ENCODE measurements around the gene RUNX1.

The RUNX1 gene

GRCh38 chr21:35023396-35024070 lies 25.6 kb downstream of the RUNX1 start:
- DNase-seq (no peak), ATAC-seq (no peak)
- H3K27me3 Mint-ChIP-seq, result no peaks in the 10 kb centered on the region
- H3K9me3 Mint-ChIP-seq, result no peaks in the 10 kb centered on the region
- H3K4me1 Mint-ChIP-seq, result peaks cover 90% of the 10 kb centered on the region
- H3K27ac Mint-ChIP-seq, result no peak overlapping the region
- H3K4me3 Mint-ChIP-seq, result no peak overlapping the region
- peaks cover 8% of the 10 kb centered on the region for H3K36me3 Mint-ChIP-seq (ENCODE audit: low read depth)

- H3K36me3 Mint-ChIP-seq (ENCODE audit: low read depth), result peaks cover 8% of the 10 kb centered on the region
- H3K9me3 Mint-ChIP-seq, result no peaks in the 10 kb centered on the region
- ATAC-seq (no peak), DNase-seq (no peak)
- peaks cover 89% of the 10 kb centered on the region for H3K4me1 Mint-ChIP-seq
- no peaks in the 10 kb centered on the region for H3K27me3 Mint-ChIP-seq
- peak overlapping the region; percentile 83 for H3K27ac Mint-ChIP-seq
- H3K4me3 Mint-ChIP-seq, result no peak overlapping the region
These were observed 27.6 kb downstream of the RUNX1 start for GRCh38 chr21:35021546-35021945.

GRCh38 chr21:35020902-35021301 lies 28.2 kb downstream of the RUNX1 start:
- DNase-seq, result no peak
- Mint-ChIP-seq H3K27ac (peak overlapping the region; percentile 83), H3K27me3 (no peaks in the 10 kb centered on the region), H3K36me3 (ENCODE audit: low read depth) (peaks cover 8% of the 10 kb centered on the region), H3K4me3 (no peak overlapping the region), H3K9me3 (no peaks in the 10 kb centered on the region), H3K4me1 (peaks cover 90% of the 10 kb centered on the region)
- ATAC-seq, result peak; percentile 47

GRCh38 chr21:35020436-35020835 lies 28.7 kb downstream of the RUNX1 start:
- H3K27ac Mint-ChIP-seq, result peak overlapping the region; percentile 83
- ATAC-seq, result peak; percentile 63
- H3K36me3 Mint-ChIP-seq (ENCODE audit: low read depth), result peaks cover 9% of the 10 kb centered on the region
- H3K4me3 Mint-ChIP-seq, result no peak overlapping the region
- no peaks in the 10 kb centered on the region for H3K9me3 Mint-ChIP-seq
- peaks cover 90% of the 10 kb centered on the region for H3K4me1 Mint-ChIP-seq
- DNase-seq, result no peak
- no peaks in the 10 kb centered on the region for H3K27me3 Mint-ChIP-seq

GRCh38 chr21:35019631-35020032 lies 29.5 kb downstream of the RUNX1 start:
- no peak overlapping the region for H3K27ac Mint-ChIP-seq
- no peaks in the 10 kb centered on the region for H3K27me3 Mint-ChIP-seq
- peaks cover 9% of the 10 kb centered on the region for H3K36me3 Mint-ChIP-seq (ENCODE audit: low read depth)
- H3K9me3 Mint-ChIP-seq, result no peaks in the 10 kb centered on the region
- H3K4me3 Mint-ChIP-seq, result no peak overlapping the region
- ATAC-seq (no peak), DNase-seq (no peak)
- peaks cover 90% of the 10 kb centered on the region for H3K4me1 Mint-ChIP-seq

DNA sequence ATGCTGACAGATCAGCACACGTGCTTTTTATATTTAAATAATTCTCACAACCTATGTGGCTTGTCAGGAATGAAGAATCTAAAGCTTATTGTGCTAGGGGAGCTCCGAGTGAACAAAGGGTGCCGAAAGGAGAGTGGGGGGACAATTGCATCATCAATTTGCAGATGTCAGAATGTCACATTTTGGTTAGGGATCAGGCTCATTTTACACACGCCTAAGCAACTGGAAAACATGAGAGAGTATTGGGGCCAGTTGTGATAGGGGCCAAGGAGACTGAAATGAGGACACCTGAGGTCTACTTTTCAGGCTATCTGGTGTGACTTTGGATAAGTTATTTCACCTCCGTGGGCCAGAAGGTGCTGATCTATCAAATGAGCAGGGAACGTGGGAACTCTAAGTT lies 31.8 kb downstream of the RUNX1 start:
- peaks cover 90% of the 10 kb centered on the region for H3K4me1 Mint-ChIP-seq
- H3K4me3 Mint-ChIP-seq, result no peak overlapping the region
- no peaks in the 10 kb centered on the region for H3K27me3 Mint-ChIP-seq
- no peaks in the 10 kb centered on the region for H3K9me3 Mint-ChIP-seq
- peaks cover 6% of the 10 kb centered on the region for H3K36me3 Mint-ChIP-seq (ENCODE audit: low read depth)
- ATAC-seq (peak; percentile 13), DNase-seq (no peak)
- H3K27ac Mint-ChIP-seq, result peak overlapping the region; percentile 23

GRCh38 chr21:35016517-35017188 lies 32.4 kb downstream of the RUNX1 start:
- peak overlapping the region; percentile 23 for H3K27ac Mint-ChIP-seq
- H3K36me3 Mint-ChIP-seq (ENCODE audit: low read depth), result peaks cover 6% of the 10 kb centered on the region
- no peaks in the 10 kb centered on the region for H3K27me3 Mint-ChIP-seq
- peaks cover 90% of the 10 kb centered on the region for H3K4me1 Mint-ChIP-seq
- no peaks in the 10 kb centered on the region for H3K9me3 Mint-ChIP-seq
- ATAC-seq (no peak), DNase-seq (no peak)
- no peak overlapping the region for H3K4me3 Mint-ChIP-seq

DNA sequence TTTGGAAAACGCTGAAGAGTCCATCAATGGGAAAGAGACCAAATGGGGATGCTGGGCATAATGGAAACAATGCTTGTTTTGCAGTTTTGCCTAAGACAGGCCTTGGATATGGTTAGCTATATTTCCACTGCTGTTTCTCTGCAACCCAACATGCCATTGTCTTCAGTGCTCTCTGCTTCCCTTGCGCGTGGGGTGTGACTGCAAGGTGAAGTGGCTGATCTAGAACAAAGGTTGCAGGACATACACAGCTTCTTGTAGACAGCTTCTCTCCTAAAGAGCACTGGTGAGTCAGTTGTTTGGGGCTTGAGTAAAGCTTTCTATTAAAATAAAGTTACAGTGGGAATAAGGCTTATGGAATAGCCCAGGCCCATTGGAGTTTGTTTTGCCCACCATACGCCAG lies 33.0 kb downstream of the RUNX1 start:
- Mint-ChIP-seq H3K36me3 (ENCODE audit: low read depth) (peaks cover 6% of the 10 kb centered on the region), H3K27ac (peak overlapping the region; percentile 84), H3K4me3 (no peak overlapping the region), H3K4me1 (peaks cover 90% of the 10 kb centered on the region), H3K27me3 (no peaks in the 10 kb centered on the region), H3K9me3 (no peaks in the 10 kb centered on the region)
- ATAC-seq, result no peak
- DNase-seq, result no peak

- H3K27me3 Mint-ChIP-seq, result no peaks in the 10 kb centered on the region
- peak overlapping the region; percentile 84 for H3K27ac Mint-ChIP-seq
- H3K4me1 Mint-ChIP-seq, result peaks cover 90% of the 10 kb centered on the region
- H3K4me3 Mint-ChIP-seq, result no peak overlapping the region
- DNase-seq, result no peak
- peaks cover 6% of the 10 kb centered on the region for H3K36me3 Mint-ChIP-seq (ENCODE audit: low read depth)
- H3K9me3 Mint-ChIP-seq, result no peaks in the 10 kb centered on the region
- peak; percentile 89 for ATAC-seq
These were observed 33.6 kb downstream of the RUNX1 start for GRCh38 chr21:35015435-35016024.

DNA sequence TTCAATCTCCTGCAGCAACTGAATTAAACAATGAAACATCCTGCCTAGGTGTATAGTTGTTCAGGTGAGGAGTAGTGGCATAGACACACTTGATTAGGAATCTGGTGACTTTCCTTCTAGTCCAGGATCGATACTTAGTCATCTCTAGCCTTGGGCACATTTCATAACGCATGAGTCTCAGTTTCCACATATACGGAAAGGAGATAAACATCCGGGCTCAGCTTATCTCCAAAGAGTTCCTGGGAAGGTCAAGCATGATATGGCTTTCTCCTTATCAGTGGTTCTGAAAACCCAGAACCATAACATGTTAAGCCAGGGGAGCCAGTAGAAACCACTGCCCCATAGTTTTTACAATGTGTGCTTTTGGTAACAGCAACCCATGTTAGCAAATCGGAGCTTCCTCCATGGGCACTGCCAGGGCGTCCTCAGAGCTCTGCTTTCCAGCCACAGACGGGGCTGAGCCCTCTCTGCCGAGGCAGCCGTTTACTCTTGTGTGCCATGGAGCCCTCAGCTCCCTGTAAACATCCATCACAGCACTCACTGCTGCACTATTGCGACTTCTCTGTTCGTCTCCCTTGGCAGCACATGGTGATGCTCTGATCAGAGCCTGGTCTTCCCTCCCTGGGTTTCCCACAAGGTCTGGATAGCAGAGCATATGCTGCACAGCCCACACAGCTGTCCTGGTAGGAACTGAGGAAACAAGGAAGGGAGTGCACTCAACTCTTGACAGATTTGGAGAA lies 34.6 kb downstream of the RUNX1 start:
- no peak overlapping the region for H3K4me3 Mint-ChIP-seq
- peak overlapping the region; percentile 84 for H3K27ac Mint-ChIP-seq
- DNase-seq (no peak), ATAC-seq (no peak)
- H3K36me3 Mint-ChIP-seq (ENCODE audit: low read depth), result peaks cover 6% of the 10 kb centered on the region
- H3K9me3 Mint-ChIP-seq, result no peaks in the 10 kb centered on the region
- no peaks in the 10 kb centered on the region for H3K27me3 Mint-ChIP-seq
- H3K4me1 Mint-ChIP-seq, result peaks cover 85% of the 10 kb centered on the region

DNA sequence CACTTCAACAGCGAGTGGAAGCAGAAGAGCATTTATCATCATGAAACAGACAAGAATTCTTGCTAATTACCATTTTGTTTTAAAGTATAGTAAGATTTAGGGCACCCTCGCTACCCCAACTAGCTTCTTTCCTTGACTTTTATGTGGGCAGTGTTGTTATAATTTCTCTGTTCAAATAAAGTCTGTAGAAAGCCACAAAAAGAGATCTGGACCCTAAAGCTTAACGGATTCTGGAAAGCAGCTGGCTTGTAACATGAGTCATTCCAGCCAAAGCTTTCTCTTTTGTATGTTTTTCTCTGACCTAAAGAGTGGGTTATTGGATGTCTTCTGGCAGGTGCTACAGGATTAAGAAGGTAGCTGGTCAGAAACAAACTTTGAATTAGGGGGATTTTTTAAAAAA lies 37.4 kb downstream of the RUNX1 start:
- Mint-ChIP-seq H3K27ac (peak overlapping the region; percentile 48), H3K4me1 (peaks cover 81% of the 10 kb centered on the region), H3K4me3 (peak overlapping the region; percentile 61), H3K27me3 (no peaks in the 10 kb centered on the region), H3K9me3 (no peaks in the 10 kb centered on the region), H3K36me3 (ENCODE audit: low read depth) (peaks cover 5% of the 10 kb centered on the region)
- ATAC-seq (no peak), DNase-seq (no peak)

GRCh38 chr21:35010447-35010846 lies 38.7 kb downstream of the RUNX1 start:
- Mint-ChIP-seq H3K27ac (no peak overlapping the region), H3K4me3 (no peak overlapping the region), H3K9me3 (no peaks in the 10 kb centered on the region), H3K27me3 (no peaks in the 10 kb centered on the region), H3K4me1 (peaks cover 81% of the 10 kb centered on the region), H3K36me3 (ENCODE audit: low read depth) (peaks cover 4% of the 10 kb centered on the region)
- ATAC-seq (no peak), DNase-seq (no peak)

- DNase-seq, result no peak
- Mint-ChIP-seq H3K9me3 (no peaks in the 10 kb centered on the region), H3K36me3 (ENCODE audit: low read depth) (peaks cover 4% of the 10 kb centered on the region), H3K27me3 (no peaks in the 10 kb centered on the region), H3K4me1 (peaks cover 85% of the 10 kb centered on the region), H3K27ac (no peak overlapping the region), H3K4me3 (no peak overlapping the region)
- no peak for ATAC-seq
These were observed 41.8 kb downstream of the RUNX1 start for GRCh38 chr21:35007348-35007747.

GRCh38 chr21:35006771-35007170 lies 42.3 kb downstream of the RUNX1 start:
- H3K4me1 Mint-ChIP-seq, result peaks cover 82% of the 10 kb centered on the region
- ATAC-seq (peak; percentile 56), DNase-seq (no peak)
- H3K36me3 Mint-ChIP-seq (ENCODE audit: low read depth), result peaks cover 5% of the 10 kb centered on the region
- no peak overlapping the region for H3K27ac Mint-ChIP-seq
- no peaks in the 10 kb centered on the region for H3K9me3 Mint-ChIP-seq
- no peak overlapping the region for H3K4me3 Mint-ChIP-seq
- H3K27me3 Mint-ChIP-seq, result no peaks in the 10 kb centered on the region

GRCh38 chr21:35006248-35006647 lies 42.9 kb downstream of the RUNX1 start:
- Mint-ChIP-seq H3K27ac (no peak overlapping the region), H3K4me3 (no peak overlapping the region)
- no peak for ATAC-seq

More at GRCh38 chr21:35006248-35006647, 42.9 kb downstream of the RUNX1 start:
- peaks cover 82% of the 10 kb centered on the region for H3K4me1 Mint-ChIP-seq
- no peaks in the 10 kb centered on the region for H3K27me3 Mint-ChIP-seq
- no peak for DNase-seq
- H3K36me3 Mint-ChIP-seq (ENCODE audit: low read depth), result peaks cover 5% of the 10 kb centered on the region
- H3K9me3 Mint-ChIP-seq, result no peaks in the 10 kb centered on the region

Data from activated naive CD8-positive, alpha-beta T cell treated with anti-CD3 and anti-CD28 coated beads, Interleukin-2, amount 50 U/mL, for 24 hours (primary cell).